ENCODE results near the gene ARHGDIB. TPM values are rescaled to one million over a fixed set of nuclear protein-coding genes. Genes with fewer than 3 reads are reported as not detected.

The ARHGDIB gene
- total RNA-seq, 1 donor from 2014 or later = 10.4 TPM

DNA sequence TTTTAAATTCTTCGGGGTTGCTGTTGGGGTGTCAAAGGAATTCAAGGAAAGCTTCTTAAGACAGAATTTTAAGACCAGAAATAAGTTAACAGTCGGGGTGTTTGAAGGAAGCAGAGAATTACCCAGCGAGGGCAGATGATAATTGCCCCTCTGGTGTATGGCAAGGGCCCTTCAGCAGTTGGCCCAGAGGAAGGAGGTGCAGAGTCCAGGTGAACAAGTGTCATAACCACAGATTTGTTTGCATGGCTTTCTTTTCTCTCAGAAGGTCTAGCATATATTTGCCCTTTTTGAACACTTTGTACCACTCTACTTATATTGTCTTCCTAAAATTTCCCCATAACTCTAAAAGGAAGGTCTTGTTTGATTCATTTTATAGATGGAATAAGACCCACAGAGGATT, 13.2 kb upstream of the ARHGDIB start:
- Histone ChIP-seq H3K27me3 (ENCODE audit: control insufficient read depth, insufficient read depth, low read length) (no peaks in the 10 kb centered on the region), H3K4me3 (ENCODE audit: low read depth, low read length) (no peak overlapping the region), H3K36me3 (ENCODE audit: control insufficient read depth, insufficient read depth, low read length) (no peaks in the 10 kb centered on the region)
- TF ChIP-seq, protein P1, sequence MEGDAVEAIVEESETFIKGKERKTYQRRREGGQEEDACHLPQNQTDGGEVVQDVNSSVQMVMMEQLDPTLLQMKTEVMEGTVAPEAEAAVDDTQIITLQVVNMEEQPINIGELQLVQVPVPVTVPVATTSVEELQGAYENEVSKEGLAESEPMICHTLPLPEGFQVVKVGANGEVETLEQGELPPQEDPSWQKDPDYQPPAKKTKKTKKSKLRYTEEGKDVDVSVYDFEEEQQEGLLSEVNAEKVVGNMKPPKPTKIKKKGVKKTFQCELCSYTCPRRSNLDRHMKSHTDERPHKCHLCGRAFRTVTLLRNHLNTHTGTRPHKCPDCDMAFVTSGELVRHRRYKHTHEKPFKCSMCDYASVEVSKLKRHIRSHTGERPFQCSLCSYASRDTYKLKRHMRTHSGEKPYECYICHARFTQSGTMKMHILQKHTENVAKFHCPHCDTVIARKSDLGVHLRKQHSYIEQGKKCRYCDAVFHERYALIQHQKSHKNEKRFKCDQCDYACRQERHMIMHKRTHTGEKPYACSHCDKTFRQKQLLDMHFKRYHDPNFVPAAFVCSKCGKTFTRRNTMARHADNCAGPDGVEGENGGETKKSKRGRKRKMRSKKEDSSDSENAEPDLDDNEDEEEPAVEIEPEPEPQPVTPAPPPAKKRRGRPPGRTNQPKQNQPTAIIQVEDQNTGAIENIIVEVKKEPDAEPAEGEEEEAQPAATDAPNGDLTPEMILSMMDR (IDR thresholded peaks at IDR 0.05; ENCODE audit: insufficient read depth, low read length, poor library complexity, severe bottlenecking) = no peak
- no peak for DNase-seq (ENCODE audit: low read depth)

DNA sequence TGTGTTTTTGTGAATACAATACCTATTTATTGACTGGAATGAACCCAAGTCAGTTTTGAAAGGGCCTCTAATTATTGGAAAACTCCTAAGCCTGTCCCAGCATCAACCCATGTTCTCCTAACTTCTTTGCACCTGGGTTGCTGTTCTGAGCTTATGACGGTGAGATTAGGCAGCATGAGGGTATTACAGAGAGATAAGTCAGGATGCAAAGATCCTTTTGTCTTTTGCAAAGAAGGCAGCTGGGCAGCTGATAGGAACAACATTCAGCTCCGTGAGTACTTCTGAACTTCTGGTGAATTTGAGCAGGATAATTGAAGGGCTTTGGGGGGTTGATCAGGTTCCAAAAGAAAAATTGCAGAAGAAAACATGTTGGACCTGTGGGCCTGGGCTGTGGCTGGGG, 11.4 kb upstream of the ARHGDIB start, which contains the start of gene PDE6H:
Gene PDE6H (plus strand): TSS at position 227 of the 400 bp plus-strand sequence. CDS start 4,971 bp downstream, outside the sequence.
- H3K4me3 ChIP-seq (ENCODE audit: low read depth, low read length) = no peak within 1 kb of the TSS
- no peak for DNase-seq (ENCODE audit: low read depth)
- H3K36me3 ChIP-seq (ENCODE audit: control insufficient read depth, insufficient read depth, low read length) = no peaks in the 10 kb centered on the region
- TF ChIP-seq, protein P1 (IDR thresholded peaks at IDR 0.05; ENCODE audit: insufficient read depth, low read length, poor library complexity, severe bottlenecking) = no peak
- no peaks in the 10 kb centered on the region for H3K27me3 ChIP-seq (ENCODE audit: control insufficient read depth, insufficient read depth, low read length)

DNA sequence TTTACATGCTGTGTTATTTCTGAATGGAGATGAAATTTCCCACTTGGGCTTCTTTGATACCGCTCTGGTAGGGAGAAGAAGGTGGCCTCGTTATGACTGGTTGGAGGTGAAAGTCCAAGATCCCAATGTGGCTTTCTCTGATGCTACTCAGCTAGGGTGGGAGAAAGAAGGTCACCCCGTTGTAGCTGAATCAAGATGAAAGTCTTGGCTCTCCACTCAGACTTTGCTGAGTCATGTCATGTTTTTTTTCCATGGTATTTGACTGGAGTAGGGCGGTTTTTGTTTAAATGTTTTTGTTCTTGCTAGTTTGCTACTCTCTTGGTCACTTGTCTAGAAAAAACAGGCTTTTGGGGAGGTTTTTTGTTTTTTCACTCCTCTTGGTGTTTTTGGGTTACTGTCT, 9.1 kb upstream of the ARHGDIB start:
- no peaks in the 10 kb centered on the region for H3K27me3 ChIP-seq (ENCODE audit: control insufficient read depth, insufficient read depth, low read length)
- no peak overlapping the region for H3K4me3 ChIP-seq (ENCODE audit: low read depth, low read length)
- DNase-seq (ENCODE audit: low read depth) = no peak
- H3K36me3 ChIP-seq (ENCODE audit: control insufficient read depth, insufficient read depth, low read length) = no peaks in the 10 kb centered on the region
- TF ChIP-seq, protein P1 (IDR thresholded peaks at IDR 0.05; ENCODE audit: insufficient read depth, low read length, poor library complexity, severe bottlenecking) = no peak

DNA sequence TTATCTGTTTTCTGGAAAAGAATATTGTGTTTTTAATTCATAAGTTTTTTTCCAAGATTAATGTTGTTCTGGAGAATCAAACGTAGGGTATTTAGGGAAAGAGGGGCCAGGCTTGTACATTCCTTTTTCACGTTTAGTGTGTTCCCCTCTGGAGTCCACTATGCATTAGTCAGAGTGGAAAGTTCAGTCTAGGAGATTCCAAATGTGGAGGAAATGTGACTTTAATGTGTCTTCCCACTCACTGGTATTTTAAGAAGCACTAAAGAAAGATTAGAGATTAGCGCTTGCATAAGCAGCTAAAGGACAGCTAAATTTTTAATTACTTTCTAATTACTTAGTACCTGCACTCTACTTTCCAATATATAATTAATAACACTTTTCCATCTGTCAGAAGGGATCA, 7.1 kb upstream of the ARHGDIB start:
- TF ChIP-seq, protein P1 (IDR thresholded peaks at IDR 0.05; ENCODE audit: insufficient read depth, low read length, poor library complexity, severe bottlenecking) = no peak
- H3K36me3 ChIP-seq (ENCODE audit: control insufficient read depth, insufficient read depth, low read length) = no peaks in the 10 kb centered on the region
- DNase-seq (ENCODE audit: low read depth) = no peak
- H3K27me3 ChIP-seq (ENCODE audit: control insufficient read depth, insufficient read depth, low read length) = no peaks in the 10 kb centered on the region
- no peak overlapping the region for H3K4me3 ChIP-seq (ENCODE audit: low read depth, low read length)

DNA sequence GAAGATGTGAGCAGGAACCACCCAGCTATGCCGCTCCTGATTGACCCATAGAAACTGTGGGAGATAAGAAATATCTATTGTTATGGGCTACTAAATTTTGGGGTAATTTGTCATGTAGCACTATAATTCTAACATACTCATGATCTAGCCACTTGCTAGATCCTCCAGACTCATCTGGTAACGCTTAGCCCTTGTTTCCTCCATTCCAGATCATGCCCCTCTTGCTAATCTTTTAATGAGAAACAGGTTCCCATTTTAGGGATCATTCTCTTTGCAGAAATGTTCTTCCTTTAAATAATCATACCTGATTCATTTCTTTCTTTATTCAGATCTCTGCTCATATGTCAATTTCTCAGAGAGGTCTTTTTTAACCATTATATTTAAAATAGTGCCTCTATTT, 3.8 kb upstream of the ARHGDIB start:
- no peak for DNase-seq (ENCODE audit: low read depth)
- no peaks in the 10 kb centered on the region for H3K27me3 ChIP-seq (ENCODE audit: control insufficient read depth, insufficient read depth, low read length)
- H3K36me3 ChIP-seq (ENCODE audit: control insufficient read depth, insufficient read depth, low read length) = no peaks in the 10 kb centered on the region
- no peak overlapping the region for H3K4me3 ChIP-seq (ENCODE audit: low read depth, low read length)
- TF ChIP-seq, protein P1 (IDR thresholded peaks at IDR 0.05; ENCODE audit: insufficient read depth, low read length, poor library complexity, severe bottlenecking) = no peak

DNA sequence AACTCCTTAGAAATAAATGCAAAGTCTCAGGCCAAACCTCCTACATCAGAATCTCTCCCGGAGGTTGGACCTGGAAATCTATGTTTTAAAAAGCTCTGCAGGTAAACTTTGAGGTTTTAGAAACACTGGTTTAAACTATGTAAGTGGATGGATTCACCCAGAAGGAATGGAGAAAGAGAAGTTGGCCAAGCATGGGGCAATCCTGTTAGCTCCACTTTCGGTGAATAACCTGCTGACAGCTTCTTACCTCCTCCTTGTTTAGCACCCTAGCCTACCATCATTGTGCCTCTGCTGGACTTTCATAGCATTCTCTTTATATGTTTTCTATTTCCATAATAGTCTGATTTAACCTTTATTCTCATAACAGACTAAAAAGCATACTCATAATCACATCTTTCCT, 3.0 kb upstream of the ARHGDIB start:
- no peaks in the 10 kb centered on the region for H3K27me3 ChIP-seq (ENCODE audit: control insufficient read depth, insufficient read depth, low read length)

More for the DNA sequence above, 3.0 kb upstream of the ARHGDIB start:
- no peak overlapping the region for H3K4me3 ChIP-seq (ENCODE audit: low read depth, low read length)
- no peak for DNase-seq (ENCODE audit: low read depth)
- TF ChIP-seq, protein P1 (IDR thresholded peaks at IDR 0.05; ENCODE audit: insufficient read depth, low read length, poor library complexity, severe bottlenecking) = no peak
- H3K36me3 ChIP-seq (ENCODE audit: control insufficient read depth, insufficient read depth, low read length) = no peaks in the 10 kb centered on the region

All from kidney epithelial cell (primary cell).